Stimulated activated CD4-positive, alpha-beta T cell treated with anti-CD3 and anti-CD28 coated beads, TNF-alpha, amount 100 ng/mL, for 48 hours (primary cell): Measurements from ENCODE around the gene PLA1A.
"Not testable (repeated sequence)": the region's sequence is repeated elsewhere in the genome, so short reads cannot be mapped to it uniquely, and the experiment has no call there.

Experiments used
- DNase-seq, 3 donors: peaks; one replicate each; pipeline ENCODE4 v3.0.0-alpha.2; 2020; ENCODE audit warnings: low read depth in 3 of 3

The PLA1A gene

GRCh38 chr3:119579366-119580066 is 18.2 kb upstream of the PLA1A start, which contains the start of gene ADPRH:
Gene ADPRH, plus strand, starts transcription at chr3:119579492. Its CDS starts 2,678 bp downstream, at chr3:119582170.
- peak in 1 of 3 donors; percentile 44 for DNase-seq

- DNase-seq: no peak
Measured at GRCh38 chr3:119580067-119580760, 17.5 kb upstream of the PLA1A start.

- DNase-seq: no peak
Measured at GRCh38 chr3:119582178-119582577, 15.5 kb upstream of the PLA1A start.

- DNase-seq: no peak
Measured at GRCh38 chr3:119585208-119585607, 12.5 kb upstream of the PLA1A start.

- DNase-seq: no peak
Measured at GRCh38 chr3:119585856-119586570, 11.7 kb upstream of the PLA1A start.

GRCh38 chr3:119586733-119587172 is 10.9 kb upstream of the PLA1A start:
- DNase-seq: no peak

- no peak for DNase-seq
Measured at GRCh38 chr3:119588112-119588511, 9.6 kb upstream of the PLA1A start.

- no peak for DNase-seq
Measured at GRCh38 chr3:119589102-119589773, 8.4 kb upstream of the PLA1A start.

- DNase-seq: no peak
Measured at GRCh38 chr3:119590706-119591105, 7.0 kb upstream of the PLA1A start.

GRCh38 chr3:119592861-119593260 is 4.8 kb upstream of the PLA1A start:
- no peak for DNase-seq

GRCh38 chr3:119594066-119594465 is 3.6 kb upstream of the PLA1A start:
- DNase-seq: no peak

GRCh38 chr3:119594929-119595328 is 2.8 kb upstream of the PLA1A start:
- DNase-seq: not testable (repeated sequence)

GRCh38 chr3:119595639-119596334 is 1.9 kb upstream of the PLA1A start:
- no peak for DNase-seq

GRCh38 chr3:119596398-119596797 is 1.3 kb upstream of the PLA1A start:
- DNase-seq: no peak

GRCh38 chr3:119598410-119599098 is 869 bp downstream of the PLA1A start:
- DNase-seq: no peak

- DNase-seq: no peak
Measured at GRCh38 chr3:119599558-119600174, 2.0 kb downstream of the PLA1A start.

GRCh38 chr3:119600732-119601131 is 3.0 kb downstream of the PLA1A start:
- no peak for DNase-seq

GRCh38 chr3:119601154-119601553 is 3.5 kb downstream of the PLA1A start:
- DNase-seq: no peak

GRCh38 chr3:119602676-119603075 is 5.0 kb downstream of the PLA1A start:
- no peak for DNase-seq

- no peak for DNase-seq
Measured at GRCh38 chr3:119604878-119605277, 7.2 kb downstream of the PLA1A start.
